Activated naive CD4-positive, alpha-beta T cell treated with anti-CD3 and anti-CD28 coated beads, Interleukin-2, amount 50 U/mL, for 24 hours (primary cell): ENCODE results near the gene B9D2.
A peak's percentile ranks its signal among the peaks of the same experiment; 100 is the strongest.
"Not testable (repeated sequence)": the region's sequence is repeated elsewhere in the genome, so short reads cannot be mapped to it uniquely, and the experiment has no call there.

Source experiments
- H3K27ac Mint-ChIP-seq: one replicate; pipeline ENCODE4 v1.8.0; 2021; ENCODE audit warnings: mild to moderate bottlenecking, mixed read lengths
- H3K27me3 Mint-ChIP-seq: one replicate; pipeline ENCODE4 v1.8.0; 2021; ENCODE audit warnings: mixed read lengths
- H3K36me3 Mint-ChIP-seq: one replicate; pipeline ENCODE4 v1.8.0; 2021; ENCODE audit warnings: mixed read lengths
- H3K4me1 Mint-ChIP-seq: one replicate; pipeline ENCODE4 v1.8.0; 2021; ENCODE audit warnings: mixed read lengths
- H3K4me3 Mint-ChIP-seq: one replicate; pipeline ENCODE4 v1.8.0; 2021; ENCODE audit warnings: mild to moderate bottlenecking, mixed read lengths
- H3K9me3 Mint-ChIP-seq: one replicate; pipeline ENCODE4 v1.8.0; 2021; ENCODE audit warnings: mixed read lengths

B9D2 gene

GRCh38 chr19:41363753-41364523 is at the start of gene B9D2:
B9D2 (minus strand) TSS chr19:41364149; CDS start chr19:41363519, 630 bp downstream.
- Mint-ChIP-seq H3K9me3 (no peaks in the 10 kb centered on the region), H3K36me3 (peaks cover 3% of the 10 kb centered on the region), H3K27me3 (no peaks in the 10 kb centered on the region), H3K27ac (peak within 1 kb of the TSS; percentile 100), H3K4me3 (peak within 1 kb of the TSS; percentile 97), H3K4me1 (peaks cover 37% of the 10 kb centered on the region)

GRCh38 chr19:41412953-41413352 is 49.0 kb upstream of the B9D2 start:
- no peaks in the 10 kb centered on the region for H3K27me3 Mint-ChIP-seq
- no peak overlapping the region for H3K27ac Mint-ChIP-seq
- H3K4me1 Mint-ChIP-seq, result peaks cover 13% of the 10 kb centered on the region
- no peaks in the 10 kb centered on the region for H3K9me3 Mint-ChIP-seq
- no peak overlapping the region for H3K4me3 Mint-ChIP-seq
- H3K36me3 Mint-ChIP-seq, result peaks cover under 1% of the 10 kb centered on the region

- Mint-ChIP-seq H3K36me3 (no peaks in the 10 kb centered on the region), H3K9me3 (no peaks in the 10 kb centered on the region), H3K27ac (no peak overlapping the region), H3K4me1 (peaks cover 13% of the 10 kb centered on the region), H3K4me3 (no peak overlapping the region), H3K27me3 (no peaks in the 10 kb centered on the region)
Measured at GRCh38 chr19:41411968-41412265, 48.0 kb upstream of the B9D2 start.

- no peaks in the 10 kb centered on the region for H3K27me3 Mint-ChIP-seq
- no peak overlapping the region for H3K27ac Mint-ChIP-seq
- H3K4me1 Mint-ChIP-seq, result peaks cover 13% of the 10 kb centered on the region
- no peaks in the 10 kb centered on the region for H3K9me3 Mint-ChIP-seq
- no peak overlapping the region for H3K4me3 Mint-ChIP-seq
- no peaks in the 10 kb centered on the region for H3K36me3 Mint-ChIP-seq
Measured at GRCh38 chr19:41411100-41411967, 47.4 kb upstream of the B9D2 start.

GRCh38 chr19:41410336-41411054 is 46.5 kb upstream of the B9D2 start:
- Mint-ChIP-seq H3K27me3 (no peaks in the 10 kb centered on the region), H3K4me3 (no peak overlapping the region), H3K9me3 (no peaks in the 10 kb centered on the region), H3K4me1 (peaks cover 13% of the 10 kb centered on the region), H3K36me3 (no peaks in the 10 kb centered on the region), H3K27ac (no peak overlapping the region)

- Mint-ChIP-seq H3K27ac (no peak overlapping the region), H3K36me3 (no peaks in the 10 kb centered on the region), H3K9me3 (no peaks in the 10 kb centered on the region), H3K27me3 (no peaks in the 10 kb centered on the region), H3K4me1 (peaks cover 13% of the 10 kb centered on the region), H3K4me3 (no peak overlapping the region)
Measured at GRCh38 chr19:41409288-41409687, 45.3 kb upstream of the B9D2 start.

GRCh38 chr19:41408846-41409245 is 44.9 kb upstream of the B9D2 start:
- H3K27me3 Mint-ChIP-seq, H3K4me3 Mint-ChIP-seq, H3K36me3 Mint-ChIP-seq, H3K9me3 Mint-ChIP-seq, H3K27ac Mint-ChIP-seq: not testable (repeated sequence)
- H3K4me1 Mint-ChIP-seq, result peaks cover 13% of the 10 kb centered on the region

GRCh38 chr19:41408256-41408655 is 44.3 kb upstream of the B9D2 start:
- no peaks in the 10 kb centered on the region for H3K27me3 Mint-ChIP-seq
- H3K4me1 Mint-ChIP-seq, result peaks cover 16% of the 10 kb centered on the region
- H3K4me3 Mint-ChIP-seq, result no peak overlapping the region
- H3K36me3 Mint-ChIP-seq, result no peaks in the 10 kb centered on the region
- H3K9me3 Mint-ChIP-seq, result no peaks in the 10 kb centered on the region
- H3K27ac Mint-ChIP-seq, result no peak overlapping the region

GRCh38 chr19:41407271-41407670 is 43.3 kb upstream of the B9D2 start:
- H3K27ac Mint-ChIP-seq, result no peak overlapping the region

GRCh38 chr19:41405776-41406175 is 41.8 kb upstream of the B9D2 start:
- Mint-ChIP-seq H3K27me3 (no peaks in the 10 kb centered on the region), H3K4me3 (no peak overlapping the region), H3K9me3 (no peaks in the 10 kb centered on the region), H3K4me1 (peaks cover 27% of the 10 kb centered on the region), H3K27ac (no peak overlapping the region), H3K36me3 (peaks cover 1% of the 10 kb centered on the region)

More at GRCh38 chr19:41407271-41407670, 43.3 kb upstream of the B9D2 start:
- Mint-ChIP-seq H3K36me3 (no peaks in the 10 kb centered on the region), H3K4me3 (no peak overlapping the region), H3K9me3 (no peaks in the 10 kb centered on the region), H3K4me1 (peaks cover 16% of the 10 kb centered on the region), H3K27me3 (no peaks in the 10 kb centered on the region)

GRCh38 chr19:41403181-41403970 is 39.4 kb upstream of the B9D2 start:
- H3K9me3 Mint-ChIP-seq, result no peaks in the 10 kb centered on the region
- no peak overlapping the region for H3K4me3 Mint-ChIP-seq
- H3K27me3 Mint-ChIP-seq, result no peaks in the 10 kb centered on the region
- peaks cover 1% of the 10 kb centered on the region for H3K36me3 Mint-ChIP-seq
- no peak overlapping the region for H3K27ac Mint-ChIP-seq
- H3K4me1 Mint-ChIP-seq, result peaks cover 28% of the 10 kb centered on the region

GRCh38 chr19:41402010-41402409 is 38.1 kb upstream of the B9D2 start:
- H3K27ac Mint-ChIP-seq, result no peak overlapping the region
- peaks cover 35% of the 10 kb centered on the region for H3K4me1 Mint-ChIP-seq
- no peak overlapping the region for H3K4me3 Mint-ChIP-seq
- no peaks in the 10 kb centered on the region for H3K9me3 Mint-ChIP-seq
- H3K27me3 Mint-ChIP-seq, result no peaks in the 10 kb centered on the region
- peaks cover 1% of the 10 kb centered on the region for H3K36me3 Mint-ChIP-seq

GRCh38 chr19:41401483-41401882 is 37.5 kb upstream of the B9D2 start:
- peaks cover 37% of the 10 kb centered on the region for H3K4me1 Mint-ChIP-seq
- no peak overlapping the region for H3K4me3 Mint-ChIP-seq

GRCh38 chr19:41399525-41399924 is 35.6 kb upstream of the B9D2 start:
- Mint-ChIP-seq H3K4me1 (peaks cover 51% of the 10 kb centered on the region), H3K9me3 (no peaks in the 10 kb centered on the region), H3K4me3 (peak overlapping the region; percentile 69), H3K36me3 (peaks cover 4% of the 10 kb centered on the region), H3K27me3 (no peaks in the 10 kb centered on the region), H3K27ac (no peak overlapping the region)

More at GRCh38 chr19:41401483-41401882, 37.5 kb upstream of the B9D2 start:
- H3K27me3 Mint-ChIP-seq, result no peaks in the 10 kb centered on the region
- no peaks in the 10 kb centered on the region for H3K9me3 Mint-ChIP-seq
- no peak overlapping the region for H3K27ac Mint-ChIP-seq
- H3K36me3 Mint-ChIP-seq, result peaks cover 1% of the 10 kb centered on the region

- peak overlapping the region; percentile 99 for H3K4me3 Mint-ChIP-seq
- H3K27me3 Mint-ChIP-seq, result no peaks in the 10 kb centered on the region
- H3K36me3 Mint-ChIP-seq, result peaks cover 4% of the 10 kb centered on the region
- H3K4me1 Mint-ChIP-seq, result peaks cover 51% of the 10 kb centered on the region
- no peaks in the 10 kb centered on the region for H3K9me3 Mint-ChIP-seq
- no peak overlapping the region for H3K27ac Mint-ChIP-seq
Measured at GRCh38 chr19:41399091-41399490, 35.1 kb upstream of the B9D2 start.
